Retinal pigment epithelial cell (primary cell): ENCODE results near the gene HABP4.

ENCODE experiments used
- DNase-seq: peaks from one replicate; pipeline ENCODE4 v3.0.0-alpha.2; 2010; ENCODE audit warnings: low read depth
- H3K4me3 ChIP-seq: 2 replicates; pipeline ENCODE4 v1.5.1; 2011; ENCODE audit warnings: mild to moderate bottlenecking, low read length, control low read depth, moderate library complexity
- CTCF ChIP-seq: conservative IDR thresholded peaks from 2 replicates; pipeline ENCODE4 v1.5.1; 2011; ENCODE audit warnings: low read depth, low read length, control low read depth, inconsistent platforms

The HABP4 gene

GRCh38 chr9:96491079-96491879 is 41.3 kb downstream of the HABP4 start:
- no peak overlapping the region for H3K4me3 ChIP-seq
- DNase-seq = no peak
- no peak for TF ChIP-seq CTCF

GRCh38 chr9:96491880-96492525 is 42.0 kb downstream of the HABP4 start:
- no peak for TF ChIP-seq CTCF
- DNase-seq = no peak

GRCh38 chr9:96492993-96493531 is 43.1 kb downstream of the HABP4 start:
- DNase-seq = no peak
- H3K4me3 ChIP-seq = no peak overlapping the region
- no peak for TF ChIP-seq CTCF

More at GRCh38 chr9:96491880-96492525, 42.0 kb downstream of the HABP4 start:
- H3K4me3 ChIP-seq = no peak overlapping the region

- no peak for TF ChIP-seq CTCF
- no peak overlapping the region for H3K4me3 ChIP-seq
- no peak for DNase-seq
Measured at GRCh38 chr9:96493757-96494156, 43.8 kb downstream of the HABP4 start.

- no peak for DNase-seq
- no peak for TF ChIP-seq CTCF
- H3K4me3 ChIP-seq = no peak overlapping the region
Measured at GRCh38 chr9:96494215-96494800, 44.3 kb downstream of the HABP4 start.

GRCh38 chr9:96495341-96495740 is 45.4 kb downstream of the HABP4 start:
- TF ChIP-seq CTCF = no peak
- no peak for DNase-seq
- H3K4me3 ChIP-seq = no peak overlapping the region
